Subcutaneous preadipocyte (primary cell): ENCODE data around the gene KLHDC9. TPM values are rescaled to one million over a fixed set of nuclear protein-coding genes. Genes with fewer than 3 reads are reported as not detected.

Experiments
- small RNA-seq: library from RNA; depleted of rRNA; stranded (forward); fragments of <200 nt; gene quantifications from one replicate; pipeline ENCODE3, GENCODE V24; 2012
- total RNA-seq: library from RNA; depleted of rRNA; stranded (reverse); fragments of >200 nt; gene quantifications from 2 replicates; pipeline ENCODE4 v1.2.3, GENCODE V29; 2012

Gene KLHDC9
- 0.20 and 0.73 TPM in 2 replicates for total RNA-seq

GRCh38 chr1:161098210-161099068, at the start of gene KLHDC9:
KLHDC9 (plus strand) TSS chr1:161098361; CDS start chr1:161098536, 175 bp downstream.

GRCh38 chr1:161069731-161070270, 28.4 kb upstream of the KLHDC9 start, which contains the start of gene ARHGAP30:
ARHGAP30 (minus strand) TSS chr1:161069891; CDS start chr1:161069624, 267 bp downstream.

GRCh38 chr1:161089251-161089924, 8.8 kb upstream of the KLHDC9 start, which contains the start of gene NECTIN4:
NECTIN4 (minus strand) TSS chr1:161089558; CDS start chr1:161089296, 262 bp downstream.

GRCh38 chr1:161117759-161118581, 19.8 kb downstream of the KLHDC9 start, which contains the start of the genes NIT1 and PFDN2:
NIT1 (plus strand) TSS chr1:161118105; CDS start chr1:161118177, 72 bp downstream.
PFDN2 (minus strand) TSS chr1:161118037; CDS start chr1:161118026, 11 bp downstream.

GRCh38 chr1:161132410-161133219, 34.5 kb downstream of the KLHDC9 start, which contains the start of gene DEDD:
DEDD (minus strand) TSS chr1:161132667; CDS start chr1:161124462, 8,205 bp downstream.

Small RNA genes lying within 50 kb of the gene (small RNA-seq; reads per million reads assigned to genes)
- gene RF01225 = not detected

Other genes with a start within 250 kb of the KLHDC9 start
- not detected in 2 replicates for gene CD244, start 235.5 kb upstream of the KLHDC9 start, total RNA-seq
- not detected in 2 replicates for gene ITLN1, start 213.2 kb upstream of the KLHDC9 start, total RNA-seq
- gene ITLN2, start 143.6 kb upstream of the KLHDC9 start, total RNA-seq = not detected in 2 replicates
- under 0.01 and 0.20 TPM in 2 replicates for gene F11R, start 77.2 kb upstream of the KLHDC9 start, total RNA-seq
- 0.39 and 0.73 TPM in 2 replicates for gene TSTD1, start 59.4 kb upstream of the KLHDC9 start, total RNA-seq
- gene USF1, start 52.4 kb upstream of the KLHDC9 start, total RNA-seq = 43.7 and 44.0 TPM in 2 replicates
- gene ARHGAP30, start 28.5 kb upstream of the KLHDC9 start, total RNA-seq = not detected in 2 replicates
- 0.20 TPM in 1 of 2 replicates, not detected in the other for gene NECTIN4, start 8.8 kb upstream of the KLHDC9 start, total RNA-seq
- gene PFDN2, start 19.7 kb downstream of the KLHDC9 start, total RNA-seq = 16.0 and 25.4 TPM in 2 replicates
- gene NIT1, start 19.7 kb downstream of the KLHDC9 start, total RNA-seq = 17.3 and 19.5 TPM in 2 replicates
- 23.3 and 27.2 TPM in 2 replicates for gene DEDD, start 34.3 kb downstream of the KLHDC9 start, total RNA-seq
- 42.8 and 63.6 TPM in 2 replicates for gene UFC1, start 55.6 kb downstream of the KLHDC9 start, total RNA-seq
- gene USP21, start 61.1 kb downstream of the KLHDC9 start, total RNA-seq = 8.1 and 8.6 TPM in 2 replicates
- 8.8 and 10.8 TPM in 2 replicates for gene PPOX, start 68.1 kb downstream of the KLHDC9 start, total RNA-seq
- 12.1 and 20.3 TPM in 2 replicates for gene B4GALT3, start 79.1 kb downstream of the KLHDC9 start, total RNA-seq
- 1.8 and 2.9 TPM in 2 replicates for gene ADAMTS4, start 100.7 kb downstream of the KLHDC9 start, total RNA-seq
- 98.5 and 108 TPM in 2 replicates for gene NDUFS2, start 104.0 kb downstream of the KLHDC9 start, total RNA-seq
- 0.59 TPM in 1 of 2 replicates, not detected in the other for gene FCER1G, start 116.9 kb downstream of the KLHDC9 start, total RNA-seq
- gene APOA2, start 125.3 kb downstream of the KLHDC9 start, total RNA-seq = not detected in 2 replicates
- gene TOMM40L, start 127.7 kb downstream of the KLHDC9 start, total RNA-seq = 8.5 and 10.4 TPM in 2 replicates
- not detected in 2 replicates for gene NR1I3, start 139.8 kb downstream of the KLHDC9 start, total RNA-seq
- gene PCP4L1, start 160.4 kb downstream of the KLHDC9 start, total RNA-seq = not detected in 2 replicates
- gene MPZ, start 211.6 kb downstream of the KLHDC9 start, total RNA-seq = 1.8 and 2.9 TPM in 2 replicates
- gene SDHC, start 216.0 kb downstream of the KLHDC9 start, total RNA-seq = 23.7 and 27.2 TPM in 2 replicates